DND-41 (cell line): ENCODE measurements around the gene FEN1.

Experiments
- EZH2 ChIP-seq: IDR thresholded peaks from 3 replicates; pipeline ENCODE4 v1.6.1; 2012; ENCODE audit warnings: borderline replicate concordance, low read depth, mild to moderate bottlenecking, moderate library complexity, low read length, inconsistent platforms; ENCODE audit not compliant: severe bottlenecking
- TF ChIP-seq, protein P1 (sequence below): IDR thresholded peaks from 2 replicates; pipeline ENCODE4 v1.5.1; 2012; ENCODE audit warnings: borderline replicate concordance, low read length, moderate library complexity, mild to moderate bottlenecking; ENCODE audit not compliant: poor library complexity, severe bottlenecking; ENCODE audit errors: extremely low read depth

DNA sequence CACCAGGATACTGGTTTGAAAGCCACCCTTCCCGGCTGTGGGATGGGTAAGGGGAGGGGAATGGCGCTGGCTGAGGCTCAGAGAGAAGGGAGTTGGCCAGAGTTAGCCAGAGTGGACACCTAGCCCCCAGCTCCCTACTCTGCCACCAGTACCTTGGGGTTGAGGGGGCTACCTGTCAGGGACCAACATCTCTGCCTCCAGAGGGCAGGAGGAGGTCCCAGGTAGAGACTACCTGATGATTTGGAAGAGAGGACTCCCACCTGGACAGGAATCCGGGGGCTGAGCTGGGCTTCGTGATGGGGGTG lies 36.6 kb upstream of the FEN1 start:
- TF ChIP-seq, protein P1, sequence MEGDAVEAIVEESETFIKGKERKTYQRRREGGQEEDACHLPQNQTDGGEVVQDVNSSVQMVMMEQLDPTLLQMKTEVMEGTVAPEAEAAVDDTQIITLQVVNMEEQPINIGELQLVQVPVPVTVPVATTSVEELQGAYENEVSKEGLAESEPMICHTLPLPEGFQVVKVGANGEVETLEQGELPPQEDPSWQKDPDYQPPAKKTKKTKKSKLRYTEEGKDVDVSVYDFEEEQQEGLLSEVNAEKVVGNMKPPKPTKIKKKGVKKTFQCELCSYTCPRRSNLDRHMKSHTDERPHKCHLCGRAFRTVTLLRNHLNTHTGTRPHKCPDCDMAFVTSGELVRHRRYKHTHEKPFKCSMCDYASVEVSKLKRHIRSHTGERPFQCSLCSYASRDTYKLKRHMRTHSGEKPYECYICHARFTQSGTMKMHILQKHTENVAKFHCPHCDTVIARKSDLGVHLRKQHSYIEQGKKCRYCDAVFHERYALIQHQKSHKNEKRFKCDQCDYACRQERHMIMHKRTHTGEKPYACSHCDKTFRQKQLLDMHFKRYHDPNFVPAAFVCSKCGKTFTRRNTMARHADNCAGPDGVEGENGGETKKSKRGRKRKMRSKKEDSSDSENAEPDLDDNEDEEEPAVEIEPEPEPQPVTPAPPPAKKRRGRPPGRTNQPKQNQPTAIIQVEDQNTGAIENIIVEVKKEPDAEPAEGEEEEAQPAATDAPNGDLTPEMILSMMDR = no peak
- no peak for TF ChIP-seq EZH2
